Thyroid gland (tissue), 4 donors: Measurements from ENCODE around the gene RGS8. TPM values are rescaled to one million over a fixed set of nuclear protein-coding genes. Genes with fewer than 3 reads are reported as not detected.

Experiments
- total RNA-seq, 4 donors: library from RNA; depleted of rRNA; stranded (reverse); fragments of >200 nt; gene quantifications; one replicate each; pipeline ENCODE4 v1.2.3, GENCODE V29; 2016

RGS8 gene
- total RNA-seq, 4 donors from 2014 or later = 2.4 to 5.9 (median 5.0) TPM

Other genes with a start within 250 kb of the RGS8 start
- gene RGSL1, start 234.4 kb downstream of the RGS8 start, total RNA-seq = under 1 TPM in 1 of 4 donors, not detected in 3; 0.27 TPM
- 10 to 100 TPM; 12.3 to 17.9 (median 15.3) TPM for gene RNASEL, start 95.3 kb downstream of the RGS8 start, total RNA-seq
- gene RGS16, start 80.2 kb downstream of the RGS8 start, total RNA-seq = 10 to 100 TPM; 22.2 to 35.7 (median 29.1) TPM
- 10 to 100 TPM in 1 of 4 donors, 1 to 10 TPM in 3; 4.2 to 13.2 (median 8.0) TPM for gene NPL, start 105.2 kb upstream of the RGS8 start, total RNA-seq
- 100 to 1,000 TPM; 103 to 172 (median 144) TPM for gene DHX9, start 154.8 kb upstream of the RGS8 start, total RNA-seq